Heart left ventricle (tissue), 16 donors: ENCODE results near the gene CHST11. TPM values are rescaled to one million over a fixed set of nuclear protein-coding genes. Genes with fewer than 3 reads are reported as not detected.

Experiments
- ATAC-seq, 4 donors: fragments of 200-7000 bp; cut with Tn5 transposase; one replicate each; pipeline ENCODE4 v1.9.1; 2020 to 2022; ENCODE audit warnings: moderate library complexity in 4 of 4, mild to moderate bottlenecking in 3 of 4, moderate number of reproducible peaks in 1 of 4
- DNase-seq, 5 donors: peaks; one replicate each; pipeline ENCODE4 v3.0.0-alpha.2; 2020
- H3K27ac ChIP-seq, 12 donors: fragments of 200-600 bp; sonication (generic) in 4 of 12; one replicate each; pipeline versions ENCODE4 v1.5.0 to v1.8.0; 2016 to 2022; ENCODE audit warnings: mild to moderate bottlenecking in 2 of 12
- H3K27me3 ChIP-seq, 9 donors: fragments of 200-600 bp; sonication (generic) in 2 of 9; one replicate each; pipeline versions ENCODE4 v1.5.1 to v1.8.0; 2016 to 2022; ENCODE audit warnings: mild to moderate bottlenecking in 3 of 9
- H3K36me3 ChIP-seq, 9 donors: fragments of 200-600 bp; sonication (generic) in 2 of 9; one replicate each; pipeline versions ENCODE4 v1.5.0 to v1.8.0; 2018 to 2022; ENCODE audit warnings: mild to moderate bottlenecking in 2 of 9
- H3K4me1 ChIP-seq, 12 donors: fragments of 200-600 bp; sonication (generic) in 4 of 12; one replicate each; pipeline versions ENCODE4 v1.5.0 to v1.8.0; 2016 to 2022; ENCODE audit warnings: mild to moderate bottlenecking in 3 of 12
- H3K4me3 ChIP-seq, 12 donors: fragments of 200-600 bp; sonication (generic) in 4 of 12; one replicate each; pipeline versions ENCODE4 v1.5.0 to v1.8.0; 2017 to 2022; ENCODE audit warnings: mild to moderate bottlenecking in 9 of 12, moderate library complexity in 4 of 12
- H3K9me3 ChIP-seq, 12 donors: fragments of 200-600 bp; sonication (generic) in 4 of 12; one replicate each; pipeline versions ENCODE4 v1.5.0 to v1.8.0; 2016 to 2022; ENCODE audit warnings: mild to moderate bottlenecking in 1 of 12
- CTCF ChIP-seq, 12 donors: fragments of 200-600 bp; sonication (generic) in 4 of 12; IDR thresholded peaks; one replicate each; pipeline versions ENCODE4 v1.5.0 to v1.8.0; 2018 to 2022; ENCODE audit warnings: antibody characterized with exemption in 12 of 12, mild to moderate bottlenecking in 5 of 12
- POLR2A ChIP-seq, 2 donors: fragments of 450-650 bp; IDR thresholded peaks; one replicate each; pipeline ENCODE4 v1.6.1; 2017; ENCODE audit warnings: antibody characterized with exemption in 2 of 2, mild to moderate bottlenecking in 2 of 2, moderate library complexity in 2 of 2
- WGBS, 4 donors: extraction: QIAGEN DNeasy Blood & Tissue Kit in 2 of 4; methylation state at CpG; one replicate each; pipeline versions ENCODE4 v1.1.5 to v1.1.7; 2013 to 2018; 5-methylcytosine and 5-hydroxymethylcytosine counted together
- intact Hi-C, 10 donors: fragments of 100-400 bp; cut with DNase I; formaldehyde crosslinking; loops; one replicate each; pipeline versions ENCODE4 v1.11.1 to v1.14.2; 2022
- polyA plus RNA-seq, 2 donors: library from polyadenylated mRNA; stranded (reverse); fragments of 200-250 nt; gene quantifications; one replicate each; pipeline ENCODE4 v1.2.3, GENCODE V29; 2013
- total RNA-seq, 9 donors: library from RNA; depleted of rRNA in 2 of 9; stranded (reverse); fragments of >200 nt in 2 of 9; fragmentation: NEBNext Ultra II Directional in 3 of 9; extraction: Animal tissue kit (Norgen Biotek cat#: 25700) in 3 of 9; gene quantifications; one replicate each; pipeline versions ENCODE4 v1.1.0 to v1.2.4, GENCODE V29; 2016 to 2023
- donor health status: ischemic (EF 13 %, LVEDD 7.1; RV severe dilation, severe dysfunction).
- donor health status: healthy with polysubstance abuse.
- donor health status: DM: no; HTN: yes; CAD: no.
- donor health status: DM: no; HTN: no; CAD: no.
- donor health status: ischemic (EF 25% LVEDD 6.9; RV normal size, moderate dysfunction).
- donor health status: ischemic (EF 25% LVEDD 5.7; RV mildly dilated, moderate dysfunction).
- donor health status: healthy.
- donor health status: DM: yes; HTN: yes; CAD: no.
- donor health status: ischemic (EF 35%, LVEDD 5.7; RV mildly dilated, moderate dysfunction).
- donor health status: nonischemic (EF 11% LVEDD 7.7; RV severe dilation, severe dysfunction).
- donor health status: DM: yes; HTN: yes; CAD: no.
- donor health status: PGD.
- donor health status: ischemic (EF 29% LVEDD 5.4; RV normal size, mild dysfunction).
- donor health status: nonischemic (EF 23%, LVEDD 6.1; RV moderate dilation, normal function).

Gene CHST11
- total and polyA plus RNA-seq, 11 donors: 1.1 to 16.9 (median 3.4) TPM

DNA sequence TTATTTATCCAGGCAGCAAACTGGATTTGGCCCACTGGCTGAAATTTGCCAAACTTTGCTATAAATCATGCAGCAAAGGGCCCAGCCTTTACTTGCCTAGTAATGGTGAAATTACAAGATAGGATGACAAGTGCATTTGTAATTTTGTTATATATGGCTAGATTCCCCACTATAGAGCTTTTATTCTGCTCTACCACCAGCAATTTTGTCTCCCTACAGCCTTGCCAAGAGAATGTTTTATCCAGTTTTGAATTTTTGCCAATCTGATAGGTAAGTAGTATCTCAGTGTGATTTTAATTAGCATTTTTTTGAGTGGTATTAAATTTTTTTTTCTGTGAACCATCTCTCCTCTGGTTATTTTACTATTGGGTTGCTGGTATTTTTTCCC is 339.7 kb downstream of the CHST11 start:
- TF ChIP-seq POLR2A (IDR thresholded peaks at IDR 0.05): no peak
- TF ChIP-seq CTCF (IDR thresholded peaks at IDR 0.05): no peak
- Histone ChIP-seq H3K36me3 (no peaks in the 10 kb centered on the region), H3K4me3 (no peak overlapping the region), H3K4me1 (peaks cover 0 to 14% (median 4%) of the 10 kb centered on the region in 12 donors), H3K27me3 (no peaks in the 10 kb centered on the region), H3K9me3 (no peaks in the 10 kb centered on the region), H3K27ac (no peak overlapping the region)
- no peak for ATAC-seq
- intact Hi-C loops: loop anchor here in 1 of 10 donors (10.0 kb wide), 1 partner anchor 412 kb away; no protein-coding TSS in a partner anchor
- no peak for DNase-seq

DNA sequence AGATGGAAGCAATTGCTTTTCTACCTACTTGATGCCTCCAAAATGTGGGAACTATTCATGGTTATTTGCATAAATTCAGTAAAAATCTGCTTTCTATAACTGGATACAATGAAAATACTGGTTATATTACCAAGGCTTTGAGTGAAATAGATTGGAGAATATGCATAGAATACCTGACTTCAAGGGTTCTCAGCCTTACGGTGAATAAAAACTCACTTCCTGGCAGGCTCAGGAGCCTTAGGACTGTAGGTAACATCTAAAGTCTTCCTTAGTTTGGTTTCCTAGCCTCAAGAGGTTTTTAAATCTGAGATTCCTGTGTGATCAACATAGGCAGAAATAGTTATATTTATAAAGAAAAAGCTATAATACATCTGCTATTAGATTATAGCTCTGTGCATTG is 342.7 kb downstream of the CHST11 start:
- 85 to 97% (median 94%) methylated on average over 1 of the region's 1 CpG for WGBS, 4 donors
- intact Hi-C loops: loop anchor here in 1 of 10 donors (10.0 kb wide), 1 partner anchor 415 kb away; no protein-coding TSS in a partner anchor

DNA sequence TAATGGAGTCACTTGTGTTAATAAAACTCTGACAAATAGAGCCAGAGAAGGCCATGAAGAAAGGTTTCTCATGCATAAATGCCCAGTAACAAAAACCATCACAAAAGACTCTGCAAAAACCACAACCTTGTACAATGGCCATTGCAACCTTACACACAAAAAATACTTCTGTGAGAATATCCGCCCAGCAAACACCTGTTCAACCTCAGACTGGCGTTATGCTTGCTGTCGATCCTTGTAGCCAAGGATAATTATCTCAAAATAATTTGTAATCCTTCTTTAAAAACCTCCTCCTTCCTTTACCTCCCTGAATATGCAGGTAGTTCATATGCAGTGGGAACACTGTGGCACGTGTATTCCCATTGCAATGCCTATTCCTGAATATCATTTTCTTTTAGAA is 344.3 kb downstream of the CHST11 start:
- Histone ChIP-seq H3K4me1 (no peaks in the 10 kb centered on the region), H3K4me3 (no peak overlapping the region), H3K36me3 (no peaks in the 10 kb centered on the region), H3K27me3 (no peaks in the 10 kb centered on the region), H3K9me3 (no peaks in the 10 kb centered on the region), H3K27ac (no peak overlapping the region)
- DNase-seq (no peak), ATAC-seq (no peak)
- WGBS, 4 donors: 79 to 86% (median 84%) methylated on average over 4 of the region's 4 CpGs
- intact Hi-C loops: no loop called here
- TF ChIP-seq POLR2A (IDR thresholded peaks at IDR 0.05) (no peak), CTCF (IDR thresholded peaks at IDR 0.05) (no peak)

More for the DNA sequence above, 342.7 kb downstream of the CHST11 start:
- DNase-seq (no peak), ATAC-seq (no peak)
- Histone ChIP-seq H3K36me3 (no peaks in the 10 kb centered on the region), H3K27me3 (no peaks in the 10 kb centered on the region), H3K9me3 (no peaks in the 10 kb centered on the region), H3K4me1 (peaks cover 0 to 4% (median 0%) of the 10 kb centered on the region in 12 donors), H3K27ac (no peak overlapping the region), H3K4me3 (no peak overlapping the region)
- no peak for TF ChIP-seq CTCF (IDR thresholded peaks at IDR 0.05)
- no peak for TF ChIP-seq POLR2A (IDR thresholded peaks at IDR 0.05)

DNA sequence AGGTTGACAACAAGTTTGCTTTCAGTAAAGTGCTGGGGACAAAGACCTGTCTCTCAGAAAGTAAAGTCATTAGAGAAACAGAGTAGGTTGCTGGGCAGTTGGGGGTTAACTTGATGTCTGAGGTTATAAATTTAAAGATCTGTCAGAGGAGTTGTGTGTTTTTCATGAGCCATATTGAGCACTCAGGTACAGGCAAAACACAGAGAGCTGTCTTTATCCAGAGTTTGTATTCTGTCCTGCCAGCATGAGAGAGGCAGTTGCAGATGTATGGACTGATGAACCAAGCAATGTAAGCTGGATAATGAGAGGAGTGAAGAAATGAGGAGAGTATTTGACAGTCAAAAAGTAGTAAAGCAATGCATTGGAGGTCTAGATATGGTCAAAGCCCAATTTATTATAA is 344.7 kb downstream of the CHST11 start:
- Histone ChIP-seq H3K4me1 (no peaks in the 10 kb centered on the region), H3K4me3 (no peak overlapping the region), H3K36me3 (no peaks in the 10 kb centered on the region), H3K27ac (no peak overlapping the region), H3K9me3 (no peaks in the 10 kb centered on the region), H3K27me3 (no peaks in the 10 kb centered on the region)
- TF ChIP-seq CTCF (IDR thresholded peaks at IDR 0.05): no peak
- no peak for TF ChIP-seq POLR2A (IDR thresholded peaks at IDR 0.05)
- no peak for DNase-seq
- ATAC-seq: no peak
- intact Hi-C loops: no loop called here
